Measurements from ENCODE around the gene TMEM179. TPM values are rescaled to one million over a fixed set of nuclear protein-coding genes. Genes with fewer than 3 reads are reported as not detected.

Gene TMEM179
- total RNA-seq, 6 donors from 2014 or later, result not detected

DNA sequence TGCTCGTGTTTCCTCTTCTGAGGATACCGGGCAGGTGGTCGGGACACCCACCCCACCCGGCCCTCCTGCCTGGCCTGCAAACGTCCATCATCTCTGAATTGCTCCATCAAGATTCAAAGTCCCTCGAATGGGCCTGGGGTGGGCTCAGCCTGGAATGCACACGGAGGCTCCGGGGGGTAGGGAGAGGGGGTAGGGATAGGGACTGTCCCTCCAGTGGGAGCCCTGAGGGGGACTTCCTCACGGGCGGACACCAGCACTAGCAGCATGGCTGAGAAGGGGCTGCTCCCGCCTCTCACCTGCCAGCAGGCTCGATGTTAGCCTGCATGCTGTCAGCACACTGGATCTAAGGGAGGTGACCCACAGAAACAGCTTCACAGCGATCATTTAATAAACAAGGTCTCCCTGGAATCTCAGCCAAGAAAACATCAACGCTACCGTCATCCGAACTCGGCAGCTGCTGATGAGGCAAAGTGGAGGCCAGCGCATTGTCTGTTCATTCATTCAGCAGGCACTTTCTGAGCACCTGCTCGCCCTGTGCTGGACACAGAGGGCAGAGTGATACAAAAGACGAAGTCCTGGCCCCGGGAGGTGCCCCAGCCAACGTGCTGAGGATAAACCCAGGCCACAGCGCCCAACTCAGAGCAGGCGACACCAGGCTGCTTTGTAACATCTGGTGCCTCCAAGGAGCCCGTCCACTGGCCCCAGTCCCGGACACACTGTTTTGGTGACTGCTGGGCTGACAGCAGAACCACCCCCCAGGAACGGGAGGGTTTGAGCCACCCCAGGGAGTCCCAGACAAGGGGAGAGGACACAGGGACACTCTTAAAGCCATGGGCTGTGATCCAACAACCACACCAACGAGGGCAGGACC, 6.3 kb downstream of the TMEM179 start:
- TF ChIP-seq EP300 (IDR thresholded peaks at IDR 0.05), result no peak
- no peak for TF ChIP-seq POLR2AphosphoS5 (IDR thresholded peaks at IDR 0.05)
- no peak for TF ChIP-seq POLR2A (IDR thresholded peaks at IDR 0.05)
- TF ChIP-seq, protein P1, sequence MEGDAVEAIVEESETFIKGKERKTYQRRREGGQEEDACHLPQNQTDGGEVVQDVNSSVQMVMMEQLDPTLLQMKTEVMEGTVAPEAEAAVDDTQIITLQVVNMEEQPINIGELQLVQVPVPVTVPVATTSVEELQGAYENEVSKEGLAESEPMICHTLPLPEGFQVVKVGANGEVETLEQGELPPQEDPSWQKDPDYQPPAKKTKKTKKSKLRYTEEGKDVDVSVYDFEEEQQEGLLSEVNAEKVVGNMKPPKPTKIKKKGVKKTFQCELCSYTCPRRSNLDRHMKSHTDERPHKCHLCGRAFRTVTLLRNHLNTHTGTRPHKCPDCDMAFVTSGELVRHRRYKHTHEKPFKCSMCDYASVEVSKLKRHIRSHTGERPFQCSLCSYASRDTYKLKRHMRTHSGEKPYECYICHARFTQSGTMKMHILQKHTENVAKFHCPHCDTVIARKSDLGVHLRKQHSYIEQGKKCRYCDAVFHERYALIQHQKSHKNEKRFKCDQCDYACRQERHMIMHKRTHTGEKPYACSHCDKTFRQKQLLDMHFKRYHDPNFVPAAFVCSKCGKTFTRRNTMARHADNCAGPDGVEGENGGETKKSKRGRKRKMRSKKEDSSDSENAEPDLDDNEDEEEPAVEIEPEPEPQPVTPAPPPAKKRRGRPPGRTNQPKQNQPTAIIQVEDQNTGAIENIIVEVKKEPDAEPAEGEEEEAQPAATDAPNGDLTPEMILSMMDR (IDR thresholded peaks at IDR 0.05), result no peak
- Histone ChIP-seq H3K27me3 (peaks cover 0 to 4% (median 0%) of the 10 kb centered on the region in 4 donors), H3K9me3 (no peaks in the 10 kb centered on the region), H3K36me3 (no peaks in the 10 kb centered on the region), H3K4me3 (no peak overlapping the region), H3K4me1 (no peaks in the 10 kb centered on the region), H3K27ac (no peak overlapping the region)
- ATAC-seq (ENCODE audit: low FRiP score in 2 of 2), result no peak
- WGBS, 2 donors, result 47 to 63% methylated on average over 15 to 28 of the region's 28 CpGs
- peak in 1 of 2 donors; percentile 26 for DNase-seq

DNA sequence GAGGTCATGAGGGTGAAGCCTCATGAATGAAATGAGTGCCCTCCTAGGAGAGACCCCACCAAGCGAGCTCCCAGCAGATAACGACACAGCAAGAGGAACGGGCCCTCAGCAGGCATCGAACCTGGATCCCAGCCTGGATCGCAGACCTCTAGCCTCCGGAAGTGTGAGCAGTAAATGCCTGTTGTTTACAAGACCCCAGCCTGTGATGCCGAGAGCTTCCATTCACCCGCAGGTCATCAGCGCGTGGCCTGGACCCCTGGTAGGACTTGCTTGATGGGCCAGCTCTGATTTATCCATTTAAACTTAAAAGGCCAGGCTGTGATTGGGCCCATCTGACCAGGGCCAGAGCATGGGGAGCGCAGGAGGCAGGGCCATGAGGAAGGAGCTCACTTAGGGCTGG, 7.0 kb downstream of the TMEM179 start:
- H3K27me3 ChIP-seq, result no peaks in the 10 kb centered on the region
- WGBS, 2 donors, result 83% methylated on average over 11 of the region's 11 CpGs; no CpG with 5 or more reads in 1 of the 2 donors

DNA sequence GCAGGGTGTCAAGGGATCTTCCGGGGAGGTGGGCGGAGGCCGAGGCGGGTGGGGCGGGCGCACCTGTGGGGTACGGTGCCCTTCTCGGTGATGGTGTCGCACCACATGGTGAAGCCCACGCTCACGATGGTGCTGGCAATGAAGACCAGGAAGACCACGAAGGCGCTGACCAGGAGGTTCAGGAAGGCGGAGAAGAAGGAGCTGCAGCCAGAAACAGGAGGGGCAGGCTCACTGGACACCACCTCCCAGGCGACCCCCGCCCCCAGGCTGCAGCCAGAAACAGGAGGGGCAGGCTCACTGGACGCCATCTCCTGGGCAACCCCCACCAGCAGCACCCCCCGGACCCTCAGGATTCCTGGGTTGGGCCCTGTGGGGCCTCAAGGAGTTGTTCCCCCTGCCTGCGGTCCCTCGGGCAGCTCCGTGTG, 7.6 kb downstream of the TMEM179 start:
- Histone ChIP-seq H3K27ac (no peak overlapping the region), H3K4me1 (no peaks in the 10 kb centered on the region), H3K4me3 (no peak overlapping the region), H3K36me3 (no peaks in the 10 kb centered on the region), H3K9me3 (no peaks in the 10 kb centered on the region), H3K27me3 (no peaks in the 10 kb centered on the region)
- DNase-seq (peak in 1 of 2 donors; percentile 71), ATAC-seq (ENCODE audit: low FRiP score in 2 of 2) (no peak)
- TF ChIP-seq EP300 (IDR thresholded peaks at IDR 0.05), result no peak
- no peak for TF ChIP-seq POLR2AphosphoS5 (IDR thresholded peaks at IDR 0.05)
- TF ChIP-seq, protein P1 (IDR thresholded peaks at IDR 0.05), result no peak
- no peak for TF ChIP-seq POLR2A (IDR thresholded peaks at IDR 0.05)
- 80 to 89% methylated on average over 10 to 20 of the region's 21 CpGs for WGBS, 2 donors

More for the DNA sequence above, 7.0 kb downstream of the TMEM179 start:
- ATAC-seq (ENCODE audit: low FRiP score in 2 of 2), result no peak
- no peaks in the 10 kb centered on the region for H3K36me3 ChIP-seq
- no peaks in the 10 kb centered on the region for H3K9me3 ChIP-seq
- DNase-seq, result no peak
- no peaks in the 10 kb centered on the region for H3K4me1 ChIP-seq
- H3K27ac ChIP-seq, result no peak overlapping the region
- TF ChIP-seq EP300 (IDR thresholded peaks at IDR 0.05), result no peak
- no peak for TF ChIP-seq POLR2AphosphoS5 (IDR thresholded peaks at IDR 0.05)
- no peak for TF ChIP-seq POLR2A (IDR thresholded peaks at IDR 0.05)
- TF ChIP-seq, protein P1 (IDR thresholded peaks at IDR 0.05), result no peak
- H3K4me3 ChIP-seq, result no peak overlapping the region

GRCh38 chr14:104596451-104596918, 8.1 kb downstream of the TMEM179 start:
- H3K27me3 ChIP-seq, result no peaks in the 10 kb centered on the region
- ATAC-seq (ENCODE audit: low FRiP score in 2 of 2), result no peak

More at GRCh38 chr14:104596451-104596918, 8.1 kb downstream of the TMEM179 start:
- no peaks in the 10 kb centered on the region for H3K36me3 ChIP-seq
- no peaks in the 10 kb centered on the region for H3K4me1 ChIP-seq
- WGBS, 2 donors, result 82 to 86% methylated on average over 9 to 11 of the region's 11 CpGs
- no peak overlapping the region for H3K27ac ChIP-seq
- no peak overlapping the region for H3K4me3 ChIP-seq
- TF ChIP-seq POLR2A (IDR thresholded peaks at IDR 0.05), result no peak
- TF ChIP-seq EP300 (IDR thresholded peaks at IDR 0.05), result no peak
- no peak for TF ChIP-seq POLR2AphosphoS5 (IDR thresholded peaks at IDR 0.05)
- TF ChIP-seq, protein P1 (IDR thresholded peaks at IDR 0.05), result no peak
- no peaks in the 10 kb centered on the region for H3K9me3 ChIP-seq
- DNase-seq, result peak in 1 of 2 donors; percentile 45

Data from upper lobe of left lung (tissue), 6 donors.